IMR-90 (cell line): ENCODE measurements around the gene TMEM114. TPM values are rescaled to one million over a fixed set of nuclear protein-coding genes. Genes with fewer than 3 reads are reported as not detected.

ENCODE experiments used
- ATAC-seq: fragments of 200-7000 bp; cut with Tn5 transposase; 2 replicates; pipeline ENCODE4 v1.9.1; 2020; ENCODE audit warnings: low read depth, mild to moderate bottlenecking, moderate library complexity
- BruUV-seq: library from RNA; stranded (reverse); fragments of 400-500 nt; replicated peaks from 2 replicates; lab custom pipeline; 2021; lab: Mats Ljungman, UMichigan
- CTCF ChIA-PET: fragments of 300-600 bp; formaldehyde crosslinking; extraction: SDS; loops from one replicate; lab custom pipeline; 2021; ENCODE audit warnings: antibody characterized with exemption; lab: Yijun Ruan, JAX
- POLR2A ChIA-PET: fragments of 300-600 bp; sonication (Branson Sonifier 250); formaldehyde crosslinking; loops from one replicate; lab custom pipeline; 2022; ENCODE audit warnings: antibody characterized with exemption; ENCODE audit not compliant: unreplicated experiment; lab: Charles Lee
- DNase-seq: peaks from one replicate; pipeline ENCODE4 v3.0.0; 2013
- H2AFZ ChIP-seq: replicated peaks from 2 replicates; pipeline ENCODE3; 2013; ENCODE audit warnings: low read length, mild to moderate bottlenecking; ENCODE audit not compliant: poor library complexity
- H2AK5ac ChIP-seq: 2 replicates; pipeline ENCODE4 v1.6.1; 2013; ENCODE audit warnings: low read depth, low read length, inconsistent platforms
- H2AK9ac ChIP-seq: replicated peaks from 2 replicates; pipeline ENCODE3; 2013; ENCODE audit warnings: mild to moderate bottlenecking, low read depth, low read length, moderate library complexity; ENCODE audit not compliant: poor library complexity
- H2BK120ac ChIP-seq: 2 replicates; pipeline ENCODE4 v1.6.1; 2013; ENCODE audit warnings: low read depth, low read length, inconsistent platforms
- H2BK15ac ChIP-seq: 3 replicates; pipeline ENCODE4 v1.6.1; 2013; ENCODE audit warnings: low read depth, low read length, inconsistent platforms
- H2BK20ac ChIP-seq: 2 replicates; pipeline ENCODE4 v1.6.1; 2013; ENCODE audit warnings: low read depth, mild to moderate bottlenecking, inconsistent platforms, low read length, moderate library complexity
- H2BK5ac ChIP-seq: 2 replicates; pipeline ENCODE4 v1.6.1; 2013; ENCODE audit warnings: mild to moderate bottlenecking, low read depth, low read length, inconsistent platforms; ENCODE audit not compliant: poor library complexity, severe bottlenecking
- H3K14ac ChIP-seq: replicated peaks from 2 replicates; pipeline ENCODE4 v1.6.1; 2013; ENCODE audit warnings: low read depth, low read length, inconsistent platforms
- H3K18ac ChIP-seq: 2 replicates; pipeline ENCODE4 v1.6.1; 2013; ENCODE audit warnings: low read depth, low read length, control low read depth
- H3K23ac ChIP-seq: 2 replicates; pipeline ENCODE4 v1.6.1; 2013; ENCODE audit warnings: low read depth, low read length, inconsistent platforms
- H3K27ac ChIP-seq: 2 replicates; pipeline ENCODE4 v1.5.1; 2013; ENCODE audit warnings: mild to moderate bottlenecking, control low read depth, low read length; ENCODE audit not compliant: insufficient read depth
- H3K27me3 ChIP-seq: 2 replicates; pipeline ENCODE4 v1.6.1; 2013; ENCODE audit warnings: low read length; ENCODE audit not compliant: control insufficient read depth, insufficient read depth
- H3K36me3 ChIP-seq: 2 replicates; pipeline ENCODE4 v1.6.1; 2013; ENCODE audit warnings: low read length, mixed read lengths; ENCODE audit not compliant: control insufficient read depth, insufficient read depth
- H3K4ac ChIP-seq: 2 replicates; pipeline ENCODE4 v1.6.1; 2013; ENCODE audit warnings: low read depth, low read length, inconsistent platforms
- H3K4me1 ChIP-seq: 2 replicates; pipeline ENCODE4 v1.6.1; 2013; ENCODE audit warnings: low read length, mixed read lengths; ENCODE audit not compliant: control insufficient read depth, insufficient read depth
- H3K4me2 ChIP-seq: 2 replicates; pipeline ENCODE4 v1.6.1; 2013; ENCODE audit warnings: low read depth, mild to moderate bottlenecking, control low read depth, low read length, moderate library complexity
- H3K4me3 ChIP-seq: 2 replicates; pipeline ENCODE4 v1.5.1; 2013; ENCODE audit warnings: low read depth, mild to moderate bottlenecking, control low read depth, low read length, moderate library complexity; ENCODE audit not compliant: insufficient read depth
- H3K56ac ChIP-seq: 2 replicates; pipeline ENCODE4 v1.6.1; 2013; ENCODE audit warnings: low read length, inconsistent platforms; ENCODE audit not compliant: insufficient read depth; ENCODE audit errors: extremely low read depth
- H3K79me1 ChIP-seq, 2 experiments: 2 replicates each; pipeline ENCODE4 v1.6.1; 2013; ENCODE audit warnings: low read length in 2 of 2, inconsistent platforms in 1 of 2, low read depth in 1 of 2
- H3K9ac ChIP-seq: 2 replicates; pipeline ENCODE4 v1.6.1; 2013; ENCODE audit warnings: low read depth, low read length, control low read depth
- H3K9me1 ChIP-seq: 2 replicates; pipeline ENCODE4 v1.6.1; 2013; ENCODE audit warnings: low read length, inconsistent platforms; ENCODE audit not compliant: insufficient read depth
- H3K9me3 ChIP-seq: 2 replicates; pipeline ENCODE4 v1.6.1; 2013; ENCODE audit warnings: low read length; ENCODE audit not compliant: control insufficient read depth, insufficient read depth
- H4K20me1 ChIP-seq: 2 replicates; pipeline ENCODE4 v1.6.1; 2013; ENCODE audit warnings: low read length, inconsistent platforms; ENCODE audit not compliant: insufficient read depth
- H4K5ac ChIP-seq: 2 replicates; pipeline ENCODE4 v1.6.1; 2013; ENCODE audit warnings: mild to moderate bottlenecking, low read depth, low read length, control low read depth
- H4K8ac ChIP-seq, 2 experiments: 2 replicates each; pipeline ENCODE4 v1.6.1; 2013; ENCODE audit warnings: low read depth in 2 of 2, low read length in 2 of 2, control low read depth in 1 of 2, inconsistent platforms in 1 of 2
- H4K91ac ChIP-seq: 2 replicates; pipeline ENCODE4 v1.6.1; 2013; ENCODE audit warnings: low read depth, low read length, inconsistent platforms; ENCODE audit not compliant: insufficient read depth
- CEBPB ChIP-seq: IDR thresholded peaks from 2 replicates; pipeline ENCODE4 v1.6.1; 2012; ENCODE audit warnings: low read depth, low read length, improper control_type of control experiment
- MAFK ChIP-seq: IDR thresholded peaks from 2 replicates; pipeline ENCODE4 v1.6.1; 2012; ENCODE audit warnings: low read depth, low read length, improper control_type of control experiment
- MAZ ChIP-seq: IDR thresholded peaks from 2 replicates; pipeline ENCODE4 v1.6.1; 2012; ENCODE audit warnings: low read depth, mild to moderate bottlenecking, low read length, improper control_type of control experiment, moderate library complexity, borderline replicate concordance
- MXI1 ChIP-seq: IDR thresholded peaks from 2 replicates; pipeline ENCODE4 v1.6.1; 2012; ENCODE audit warnings: low read depth, mild to moderate bottlenecking, low read length, moderate library complexity, borderline replicate concordance
- NFE2L2 ChIP-seq: fragments of 150-350 bp; IDR thresholded peaks from 2 replicates; pipeline ENCODE4 v1.6.1; 2016; ENCODE audit warnings: low read depth, mild to moderate bottlenecking, low read length
- RAD21 ChIP-seq: IDR thresholded peaks from 2 replicates; pipeline ENCODE4 v1.6.1; 2012; ENCODE audit warnings: low read length, improper control_type of control experiment
- RFX5 ChIP-seq: IDR thresholded peaks from 2 replicates; pipeline ENCODE4 v1.8.0; 2012; ENCODE audit warnings: low read depth, mild to moderate bottlenecking, low read length, moderate library complexity
- SMC3 ChIP-seq: fragments of 150-350 bp; IDR thresholded peaks from 2 replicates; pipeline ENCODE4 v1.6.1; 2016; ENCODE audit warnings: low read depth, mild to moderate bottlenecking, antibody characterized with exemption, low read length, moderate library complexity
- WGBS, 2 experiments: methylation state at CpG; one replicate each; pipeline versions ENCODE4 v1.1.5 to v1.1.7; 2013; ENCODE audit warnings: missing lambda C conversion rate in 2 of 2; ENCODE audit not compliant: insufficient read length in 1 of 2; ENCODE audit errors: extremely low coverage in 2 of 2; 5-methylcytosine and 5-hydroxymethylcytosine counted together
- dilution Hi-C: fragments of 300-500 bp; cut with HindIII; formaldehyde crosslinking; loops from one replicate; pipeline ENCODE4 v1.14.3; 2018; ENCODE audit warnings: low sequenced_read_pairs; ENCODE audit not compliant: unreplicated experiment
- in situ Hi-C: fragments of 300-500 bp; cut with MboI; formaldehyde crosslinking; loops from 3 replicates; pipeline ENCODE4 v1.14.3; 2019; ENCODE audit warnings: low sequenced_read_pairs, inconsistent platforms, mixed read lengths
- intact Hi-C: fragments of 100-400 bp; cut with micrococcal nuclease; formaldehyde crosslinking; loops from 2 replicates; pipeline ENCODE4 v1.10.0; 2022
- polyA plus RNA-seq, 3 experiments: library from polyadenylated mRNA; depleted of rRNA; stranded (reverse); fragments of >200 nt; gene quantifications; 2 replicates each; pipeline ENCODE4 v1.2.3, GENCODE V29; 2012; ENCODE audit warnings: low replicate concordance in 1 of 3
- total RNA-seq: library from RNA; depleted of rRNA; stranded (reverse); fragments of >200 nt; gene quantifications from 2 replicates; pipeline ENCODE4 v1.2.3, GENCODE V29; 2012
- TF ChIP-seq, protein P1 (sequence below): fragments of 150-350 bp; IDR thresholded peaks from 2 replicates; pipeline ENCODE4 v1.6.1; 2016; ENCODE audit warnings: low read depth, mild to moderate bottlenecking, low read length, moderate library complexity, borderline replicate concordance
- TF ChIP-seq, protein P2 (sequence below): conservative IDR thresholded peaks from 2 replicates; pipeline ENCODE4 v1.5.1; 2012; ENCODE audit warnings: mild to moderate bottlenecking, low read depth, low read length, improper control_type of control experiment

The TMEM114 gene
- total and polyA plus RNA-seq, 2 of the 4 experiments (the other 2 are of a cell fraction) = not detected

DNA sequence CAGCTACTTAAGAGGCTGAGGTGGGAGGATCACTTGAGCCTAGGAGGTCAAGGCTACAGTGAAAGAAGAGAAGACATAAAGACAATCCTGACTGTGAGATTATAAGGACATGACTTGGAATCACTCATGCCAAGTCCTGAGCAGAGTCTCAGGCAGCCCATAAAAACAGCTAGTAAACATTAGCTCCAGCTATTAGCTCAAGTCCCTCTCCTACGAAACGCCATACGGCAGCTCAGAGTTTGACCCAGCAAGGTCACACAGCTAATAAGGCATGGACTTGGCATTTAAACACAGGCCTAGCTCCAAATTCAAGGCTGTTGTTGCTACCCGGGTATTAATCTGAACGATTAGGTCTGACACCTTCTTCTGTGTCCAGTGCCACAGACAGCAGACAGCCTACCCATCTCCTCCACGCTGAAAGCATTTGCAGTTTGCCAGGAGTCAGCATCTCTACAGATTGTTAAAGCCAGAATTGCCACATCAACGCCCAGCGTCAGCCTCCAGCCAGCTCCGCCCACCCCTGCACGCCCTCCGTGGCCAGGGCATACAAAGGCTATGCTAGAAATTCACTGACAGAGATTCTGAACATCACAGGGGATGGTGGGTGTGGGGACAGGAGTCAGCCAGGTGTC lies 9.9 kb upstream of the TMEM114 start:
- Histone ChIP-seq H4K20me1 (no peaks in the 10 kb centered on the region), H3K9me1 (no peaks in the 10 kb centered on the region), H3K14ac (no peak overlapping the region), H4K5ac (no peak overlapping the region), H3K9ac (no peak overlapping the region), H2BK5ac (no peak overlapping the region), H3K4me1 (no peaks in the 10 kb centered on the region), H4K91ac (no peak overlapping the region), H3K4me3 (no peak overlapping the region), H4K8ac (no peak overlapping the region), H3K4ac (no peak overlapping the region), H3K36me3 (no peaks in the 10 kb centered on the region), H3K27ac (no peak overlapping the region), H3K18ac (no peak overlapping the region), H2BK120ac (no peak overlapping the region), H3K23ac (no peak overlapping the region), H3K56ac (no peak overlapping the region), H3K4me2 (no peak overlapping the region), H2BK20ac (no peak overlapping the region), H3K27me3 (peaks cover under 1% of the 10 kb centered on the region), H2BK15ac (no peak overlapping the region), H2AK9ac (no peak overlapping the region), H3K79me1 (no peaks in the 10 kb centered on the region), H2AFZ (peak overlapping the region; percentile 52), H2AK5ac (no peak overlapping the region), H3K9me3 (no peaks in the 10 kb centered on the region)
- intact Hi-C loops (no loop called here), dilution Hi-C loops (no loop called here), in situ Hi-C loops (no loop called here)
- ChIA-PET POLR2A (no interaction called here), CTCF (interaction anchor here (0.7 kb wide), 1 partner anchor 1966 kb away, joined by 3 read pairs; no protein-coding TSS in a partner anchor)
- TF ChIP-seq MAFK (no peak), MXI1 (no peak), CEBPB (no peak), RFX5 (no peak), SMC3 (no peak), RAD21 (no peak), NFE2L2 (no peak), MAZ (no peak)
- TF ChIP-seq, protein P1, sequence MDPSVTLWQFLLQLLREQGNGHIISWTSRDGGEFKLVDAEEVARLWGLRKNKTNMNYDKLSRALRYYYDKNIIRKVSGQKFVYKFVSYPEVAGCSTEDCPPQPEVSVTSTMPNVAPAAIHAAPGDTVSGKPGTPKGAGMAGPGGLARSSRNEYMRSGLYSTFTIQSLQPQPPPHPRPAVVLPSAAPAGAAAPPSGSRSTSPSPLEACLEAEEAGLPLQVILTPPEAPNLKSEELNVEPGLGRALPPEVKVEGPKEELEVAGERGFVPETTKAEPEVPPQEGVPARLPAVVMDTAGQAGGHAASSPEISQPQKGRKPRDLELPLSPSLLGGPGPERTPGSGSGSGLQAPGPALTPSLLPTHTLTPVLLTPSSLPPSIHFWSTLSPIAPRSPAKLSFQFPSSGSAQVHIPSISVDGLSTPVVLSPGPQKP = no peak
- TF ChIP-seq, protein P2, sequence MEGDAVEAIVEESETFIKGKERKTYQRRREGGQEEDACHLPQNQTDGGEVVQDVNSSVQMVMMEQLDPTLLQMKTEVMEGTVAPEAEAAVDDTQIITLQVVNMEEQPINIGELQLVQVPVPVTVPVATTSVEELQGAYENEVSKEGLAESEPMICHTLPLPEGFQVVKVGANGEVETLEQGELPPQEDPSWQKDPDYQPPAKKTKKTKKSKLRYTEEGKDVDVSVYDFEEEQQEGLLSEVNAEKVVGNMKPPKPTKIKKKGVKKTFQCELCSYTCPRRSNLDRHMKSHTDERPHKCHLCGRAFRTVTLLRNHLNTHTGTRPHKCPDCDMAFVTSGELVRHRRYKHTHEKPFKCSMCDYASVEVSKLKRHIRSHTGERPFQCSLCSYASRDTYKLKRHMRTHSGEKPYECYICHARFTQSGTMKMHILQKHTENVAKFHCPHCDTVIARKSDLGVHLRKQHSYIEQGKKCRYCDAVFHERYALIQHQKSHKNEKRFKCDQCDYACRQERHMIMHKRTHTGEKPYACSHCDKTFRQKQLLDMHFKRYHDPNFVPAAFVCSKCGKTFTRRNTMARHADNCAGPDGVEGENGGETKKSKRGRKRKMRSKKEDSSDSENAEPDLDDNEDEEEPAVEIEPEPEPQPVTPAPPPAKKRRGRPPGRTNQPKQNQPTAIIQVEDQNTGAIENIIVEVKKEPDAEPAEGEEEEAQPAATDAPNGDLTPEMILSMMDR = no peak
- WGBS, 2 experiments = no CpG with 5 or more reads among the region's 11 CpGs
- BruUV-seq = no TSS peak
- DNase-seq (no peak), ATAC-seq (no peak)
